Right ventricle myocardium inferior (tissue), 1 donor: ENCODE measurements around the gene FNBP1L. TPM values are rescaled to one million over a fixed set of nuclear protein-coding genes. Genes with fewer than 3 reads are reported as not detected.
A peak's percentile ranks its signal among the peaks of the same experiment; 100 is the strongest.

Source experiments
- ATAC-seq: fragments of 200-7000 bp; cut with Tn5 transposase; one replicate; pipeline ENCODE4 v1.9.1; 2020; ENCODE audit warnings: mild to moderate bottlenecking, moderate library complexity
- DNase-seq: peaks from one replicate; pipeline ENCODE4 v3.0.0; 2021; ENCODE audit errors: missing footprints
- intact Hi-C: fragments of 100-400 bp; cut with DNase I; formaldehyde crosslinking; loops from one replicate; pipeline ENCODE4 v1.11.0; 2022
- long read RNA-seq: library from polyadenylated mRNA; unstranded; transcript quantifications from one replicate; pipeline ENCODE4 v2.0.0, GENCODE V29; 2021
- total RNA-seq: library from RNA; stranded (reverse); fragmentation: NEBNext Ultra II Directional; extraction: Animal tissue kit (Norgen Biotek cat#: 25700); gene quantifications from one replicate; pipeline ENCODE4 v1.2.1, GENCODE V29; 2021
- donor health status: DM: no; HTN: yes; CAD: no; lungs with severe emphysema.

Gene FNBP1L
- 24.8 TPM for total RNA-seq
- long read RNA-seq, transcript FNBP1L-203 (15 exons, 3,889 nt), result major isoform, 16 of 17 reads
- long read RNA-seq, partial matches to known transcripts, result 0 of 17 reads
- long read RNA-seq, other reads (novel, unspliced or antisense), result 1 of 17 reads

DNA sequence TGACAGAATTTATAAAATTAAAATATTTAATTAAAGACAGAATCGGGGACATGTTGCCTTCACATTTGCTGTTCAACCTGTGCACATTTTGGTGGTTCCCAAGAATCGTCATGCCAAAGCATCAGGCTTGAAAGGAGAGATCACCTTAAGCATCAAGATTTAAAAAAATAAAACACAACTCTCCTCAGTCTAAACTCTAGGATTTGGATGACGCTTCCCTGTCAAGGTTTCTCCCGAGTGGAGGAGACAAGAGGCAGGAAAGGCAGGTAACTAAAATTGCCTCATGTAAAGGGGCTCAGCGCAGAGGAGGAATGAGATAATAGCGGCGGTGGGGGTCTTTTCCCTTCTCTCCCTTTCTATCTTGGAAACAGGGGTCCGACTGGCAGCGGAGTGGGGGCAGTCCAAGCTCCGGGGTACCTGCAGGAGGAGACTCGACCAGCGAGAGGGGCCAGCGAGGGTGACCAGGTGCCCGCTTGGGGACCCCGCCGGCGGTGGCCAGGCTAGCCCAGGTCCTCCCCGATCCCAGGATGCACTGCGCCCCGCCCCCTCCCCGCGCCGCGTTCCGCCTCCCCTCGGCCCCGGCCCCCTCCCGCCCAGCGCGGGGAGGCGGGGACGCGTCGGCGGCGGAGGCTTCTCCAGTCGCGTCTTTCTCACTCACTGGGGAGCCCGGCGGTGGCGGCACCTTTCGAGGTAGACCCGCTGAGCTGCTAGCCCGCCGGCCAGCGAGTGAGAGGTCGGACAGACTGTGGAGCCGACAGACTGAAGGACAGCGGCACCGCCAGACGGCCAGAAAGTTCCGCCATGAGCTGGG is at the start of gene FNBP1L:
Gene FNBP1L, plus strand, starts transcription at position 638 of the 811 bp plus-strand sequence. Its CDS starts 164 bp downstream, at position 802.
- intact Hi-C loops, result loop anchor here (5.0 kb wide), 2 partner anchors 100 to 110 kb away; partner anchors contain the start of gene DR1
- peak; percentile 97 for ATAC-seq
- peak; percentile 87 for DNase-seq

DNA sequence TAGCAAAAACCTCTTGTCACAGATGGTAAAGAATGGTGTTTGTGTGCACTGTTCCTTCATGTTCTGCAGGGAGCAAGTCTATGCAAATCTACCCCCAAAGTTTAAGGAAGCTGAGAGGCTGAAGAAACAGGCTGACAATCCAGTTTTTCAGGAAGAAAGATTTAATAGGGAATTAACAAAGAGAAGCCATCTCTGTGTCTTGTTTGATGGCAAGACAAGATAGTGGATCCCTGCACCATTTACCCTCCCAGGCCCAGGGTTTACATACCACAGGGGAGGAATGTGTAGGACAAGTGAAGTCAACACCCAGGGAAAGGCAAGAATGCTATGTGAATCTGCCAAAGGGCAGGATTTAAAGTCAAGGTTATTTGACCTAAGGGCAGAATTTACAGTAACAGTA is 48.1 kb upstream of the FNBP1L start:
- intact Hi-C loops, result no loop called here
- DNase-seq (no peak), ATAC-seq (no peak)

DNA sequence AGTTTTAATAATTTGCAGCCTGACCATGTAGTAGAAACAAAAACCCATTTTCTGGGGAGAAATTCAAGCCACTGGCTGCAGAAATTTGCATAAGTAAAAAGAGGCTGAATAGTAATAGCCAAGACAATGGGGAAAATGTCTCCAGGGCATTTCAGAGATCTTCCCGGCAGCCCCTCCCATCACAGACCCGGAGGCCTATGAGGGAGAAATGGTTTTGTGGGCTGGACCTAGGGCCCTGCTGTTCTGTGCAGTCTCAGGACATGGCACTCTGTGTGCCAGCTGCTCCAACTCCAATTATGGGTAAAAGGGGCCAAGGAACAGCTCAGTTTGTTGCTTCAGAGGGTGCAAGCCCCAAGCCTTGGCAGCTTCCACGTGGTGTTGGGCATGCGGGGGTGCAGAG is 39.7 kb upstream of the FNBP1L start:
- DNase-seq (no peak), ATAC-seq (no peak)
- intact Hi-C loops, result no loop called here

DNA sequence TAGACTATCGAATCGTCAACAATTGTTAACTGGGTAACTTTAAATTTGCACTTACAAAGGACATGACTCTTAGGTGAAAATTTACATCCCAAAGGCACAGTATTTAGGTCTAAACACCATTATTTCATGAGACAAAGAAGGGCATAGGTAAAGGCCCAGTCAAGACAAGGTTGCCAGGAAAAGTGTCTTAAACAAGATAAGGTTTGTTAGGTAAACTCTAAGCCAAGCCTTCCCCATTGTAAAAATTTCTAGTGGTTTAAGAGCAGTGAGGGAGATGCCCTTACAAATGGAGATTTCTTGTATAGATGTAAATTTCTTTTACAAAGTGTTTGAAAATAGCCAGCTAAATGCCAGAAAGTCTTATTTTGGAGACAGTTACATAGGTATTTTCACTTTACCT is 36.9 kb upstream of the FNBP1L start:
- ATAC-seq, result no peak
- intact Hi-C loops, result no loop called here
- no peak for DNase-seq

DNA sequence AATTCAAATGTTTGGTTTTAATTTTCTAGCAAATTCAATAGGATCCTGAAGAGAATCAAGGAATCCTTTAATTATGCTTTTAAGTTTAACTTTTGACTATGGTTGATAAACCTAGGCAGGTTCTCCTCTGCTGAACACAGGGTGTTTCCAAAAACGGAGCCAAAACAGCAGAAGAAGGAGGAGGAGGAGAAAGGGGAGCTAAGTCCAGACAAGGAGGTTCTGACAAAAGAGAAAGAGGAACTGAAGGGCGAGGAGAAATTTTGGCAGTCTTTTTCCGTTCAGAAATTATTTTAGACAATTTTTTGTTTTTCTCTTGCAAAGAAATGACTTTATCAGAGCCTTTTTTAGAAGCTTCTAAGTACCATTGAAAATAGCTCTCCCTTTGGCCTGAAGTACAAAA is 33.2 kb upstream of the FNBP1L start:
- no peak for DNase-seq
- intact Hi-C loops, result no loop called here
- no peak for ATAC-seq

DNA sequence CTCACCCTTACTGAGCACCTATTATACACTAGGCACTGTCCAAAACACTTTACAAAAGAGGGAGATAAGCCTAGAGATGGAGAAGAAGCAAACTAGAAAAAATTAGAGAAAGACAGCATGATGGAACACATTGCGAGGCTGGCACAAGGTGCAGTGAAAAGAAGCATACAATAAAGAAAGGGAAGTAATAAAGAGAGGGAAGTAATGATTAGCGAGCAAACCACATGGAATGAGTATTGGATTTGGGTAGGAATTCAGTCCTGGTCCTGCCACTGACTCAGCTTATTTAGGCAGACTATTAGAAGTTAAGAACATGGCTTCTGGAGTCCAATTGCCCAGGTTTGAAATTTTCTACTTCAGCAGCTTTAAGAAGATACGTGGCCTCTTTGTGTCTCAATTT is 32.6 kb upstream of the FNBP1L start:
- intact Hi-C loops, result no loop called here
- DNase-seq (no peak), ATAC-seq (no peak)

DNA sequence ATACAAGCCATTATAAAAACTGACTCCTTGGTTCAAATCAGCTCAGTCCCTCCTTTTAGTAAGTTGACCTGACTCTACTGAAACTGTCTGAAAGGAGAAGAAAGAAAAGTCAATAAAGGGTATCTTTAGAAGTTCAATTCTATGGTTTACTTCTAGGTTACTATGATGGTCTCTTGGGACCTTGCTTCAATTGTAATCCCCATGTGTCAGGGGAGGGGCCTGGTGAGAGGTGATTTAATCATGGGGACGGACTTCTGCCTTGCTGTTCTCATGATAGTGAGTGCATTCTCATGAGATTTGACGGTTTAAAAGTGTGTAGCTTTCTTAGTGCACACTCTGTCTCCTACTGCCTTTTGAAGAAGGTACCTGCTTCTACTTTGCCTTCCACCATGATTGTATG is 31.7 kb upstream of the FNBP1L start:
- intact Hi-C loops, result no loop called here
- ATAC-seq (no peak), DNase-seq (no peak)

DNA sequence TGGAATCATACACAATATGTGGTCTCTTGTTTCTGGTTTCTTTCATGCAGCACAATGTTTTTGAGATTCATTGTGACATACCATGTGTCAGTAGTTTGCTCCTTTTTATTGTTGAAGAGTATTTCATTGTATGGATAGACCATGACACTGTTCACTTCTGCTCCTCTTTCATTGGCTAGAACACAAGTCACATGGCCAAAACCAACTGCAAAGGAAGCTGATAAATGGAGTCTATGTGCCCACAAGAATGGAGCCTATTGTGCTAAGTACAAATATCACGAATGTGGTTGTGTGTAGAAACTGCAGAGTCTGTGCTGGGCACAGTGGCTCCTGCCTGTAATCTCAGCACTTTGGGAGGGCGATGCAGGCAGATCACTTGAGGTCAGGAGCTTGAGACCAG is 28.6 kb upstream of the FNBP1L start:
- DNase-seq (no peak), ATAC-seq (no peak)

DNA sequence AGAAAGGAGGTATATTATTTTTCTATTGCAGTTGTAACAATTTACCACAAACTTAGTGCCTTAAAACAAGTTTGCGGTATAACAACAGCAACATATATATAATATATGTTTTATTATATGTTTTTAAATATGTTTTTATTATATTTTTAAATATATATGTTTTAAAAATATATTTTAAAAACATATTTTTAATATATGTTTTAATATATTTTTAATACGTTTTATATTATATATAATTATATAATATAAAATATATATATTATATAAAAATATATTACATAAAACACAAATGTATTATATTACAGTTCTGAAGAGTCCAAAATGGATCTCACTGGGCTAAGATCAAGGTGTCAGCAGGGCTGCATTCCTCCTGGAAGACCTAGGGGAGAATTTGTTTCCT is 27.5 kb upstream of the FNBP1L start:
- ATAC-seq, result no peak
- DNase-seq, result no peak
- intact Hi-C loops, result no loop called here

More for the DNA sequence above, 28.6 kb upstream of the FNBP1L start:
- intact Hi-C loops, result no loop called here

DNA sequence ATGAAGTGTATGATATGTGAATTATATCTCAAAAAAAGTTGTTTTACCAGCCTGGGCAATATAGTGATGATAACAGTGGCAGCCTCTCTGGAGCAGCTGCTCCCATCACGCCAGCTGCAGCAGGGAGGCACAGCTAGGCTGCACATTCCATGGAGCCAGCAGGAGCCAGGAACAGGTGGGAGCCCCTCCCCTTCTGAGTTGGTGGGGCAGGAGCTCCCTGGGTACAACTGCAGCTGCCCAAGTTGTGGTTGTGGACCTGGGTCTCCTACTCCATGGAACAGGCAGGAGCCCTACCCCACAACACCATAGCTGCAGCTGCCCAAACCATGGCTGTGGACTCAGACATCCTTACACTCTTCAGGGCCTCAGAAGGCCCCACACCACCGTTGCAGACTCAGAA is 21.7 kb upstream of the FNBP1L start:
- ATAC-seq (no peak), DNase-seq (no peak)
- intact Hi-C loops, result no loop called here

DNA sequence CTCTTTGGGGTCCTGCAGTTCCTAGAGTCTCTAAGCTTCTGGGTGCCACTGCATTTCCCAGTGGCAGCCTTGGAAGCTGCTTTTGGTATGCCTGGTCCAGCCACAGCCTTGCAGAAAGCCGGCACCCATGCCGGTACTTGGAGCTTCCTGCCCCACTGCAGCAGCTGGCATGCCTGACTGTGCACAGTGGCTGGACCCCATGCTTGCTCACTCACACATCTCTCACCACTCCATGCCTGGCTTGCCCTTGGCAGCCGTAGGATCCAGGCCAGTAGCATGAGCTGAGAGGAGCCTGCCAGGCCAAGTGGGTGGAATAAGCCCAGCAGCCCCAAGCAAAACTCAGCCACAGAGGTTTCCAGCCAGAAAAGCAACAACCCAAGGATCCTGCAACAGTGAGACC is 20.3 kb upstream of the FNBP1L start:
- ATAC-seq (peak; percentile 92), DNase-seq (peak; percentile 79)
- intact Hi-C loops, result no loop called here

DNA sequence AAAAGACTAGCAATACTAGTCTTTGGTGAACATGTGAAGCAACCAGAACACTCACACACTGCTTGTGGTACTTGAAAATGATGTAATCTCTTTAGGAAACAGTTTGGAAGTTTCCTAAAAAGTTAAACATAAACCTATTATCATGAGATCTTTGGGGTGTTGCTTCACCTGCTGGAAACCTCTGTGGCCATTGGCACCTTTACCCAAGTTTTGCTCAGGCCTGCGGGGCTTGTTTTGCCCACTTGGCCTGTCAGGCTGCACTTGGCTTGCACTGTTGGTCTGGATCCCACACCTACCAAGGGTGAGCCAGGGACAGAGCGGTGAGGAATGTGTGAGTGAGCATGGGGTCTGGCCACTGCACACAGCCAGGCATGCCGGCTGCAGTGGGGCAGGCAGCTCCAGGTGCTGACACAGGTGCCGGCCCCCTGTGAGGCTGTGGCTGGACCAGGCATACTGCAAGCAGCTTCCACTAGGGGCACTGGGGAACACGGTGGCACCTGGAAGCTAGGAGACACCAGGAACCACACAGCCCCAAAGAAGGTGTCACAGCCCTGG is 14.4 kb upstream of the FNBP1L start:
- intact Hi-C loops, result loop anchor here (5.0 kb wide), 1 partner anchor 126 kb away; no protein-coding TSS in a partner anchor
- no peak for DNase-seq
- ATAC-seq, result peak; percentile 64

DNA sequence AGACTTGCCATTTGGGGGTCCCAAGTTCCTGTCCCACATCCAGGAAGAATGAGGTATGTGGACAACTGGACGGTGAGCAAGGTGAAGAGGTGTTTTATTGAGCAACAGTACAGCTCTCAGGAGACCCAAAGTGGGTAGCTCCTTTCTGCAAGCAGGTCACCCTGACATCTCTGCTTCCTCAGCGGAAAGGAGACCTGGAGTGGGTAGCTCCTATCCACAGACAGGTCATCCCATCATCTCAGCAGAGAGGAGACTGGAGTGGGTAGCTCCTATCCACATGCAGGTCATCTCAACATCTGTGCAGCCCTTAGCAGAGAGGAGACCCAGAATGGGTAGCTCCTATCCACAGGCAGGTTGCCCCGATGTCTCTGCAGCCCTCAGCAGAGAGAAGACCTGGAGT is 13.8 kb upstream of the FNBP1L start:
- no peak for DNase-seq
- ATAC-seq, result no peak
- intact Hi-C loops, result loop anchor here (5.0 kb wide), 1 partner anchor 127 kb away; no protein-coding TSS in a partner anchor

DNA sequence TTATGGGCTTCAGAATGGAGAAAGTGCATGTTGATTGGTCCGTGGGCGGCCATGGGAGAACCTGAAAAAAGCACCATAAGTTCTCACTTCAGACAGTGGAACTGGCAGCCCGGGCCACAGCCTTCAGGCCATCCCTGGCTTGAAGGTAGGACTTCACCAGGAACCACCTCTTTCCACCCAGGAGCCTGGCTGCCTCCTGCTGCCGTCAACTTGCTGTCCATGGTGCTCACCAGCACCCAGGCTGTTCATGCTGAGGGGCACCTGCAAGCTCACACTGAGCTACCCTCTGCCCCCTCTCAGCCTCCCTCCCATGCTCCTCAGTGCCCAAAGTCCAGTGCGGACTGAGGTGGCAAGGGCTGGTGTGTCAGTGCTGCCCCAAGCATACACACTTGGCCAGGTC is 12.9 kb upstream of the FNBP1L start:
- no peak for DNase-seq
- ATAC-seq, result no peak

DNA sequence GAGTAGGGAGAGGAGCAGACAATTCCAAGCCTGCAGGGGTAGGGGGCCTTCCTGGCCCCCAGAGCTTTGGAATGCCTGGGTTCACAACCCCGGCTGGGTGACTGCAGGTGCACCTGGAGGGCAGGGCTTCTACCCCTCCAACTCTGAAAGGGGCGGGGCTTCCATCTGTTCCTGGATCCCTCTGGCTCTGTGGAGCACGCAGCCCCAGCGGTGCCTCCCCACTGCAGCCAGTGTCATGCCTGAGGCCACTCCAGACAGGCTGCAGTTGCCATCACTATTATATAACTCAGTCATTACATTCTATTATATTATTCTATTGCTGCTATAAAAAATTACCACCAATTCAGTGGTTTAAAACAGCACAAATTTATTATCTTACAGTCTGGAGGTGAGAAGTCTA is 12.5 kb upstream of the FNBP1L start:
- ATAC-seq, result no peak
- intact Hi-C loops, result loop anchor here (5.0 kb wide), 1 partner anchor 192 kb away; no protein-coding TSS in a partner anchor
- DNase-seq, result no peak

More for the DNA sequence above, 12.9 kb upstream of the FNBP1L start:
- intact Hi-C loops, result loop anchor here (5.0 kb wide), 2 partner anchors 128 to 192 kb away; no protein-coding TSS in a partner anchor

DNA sequence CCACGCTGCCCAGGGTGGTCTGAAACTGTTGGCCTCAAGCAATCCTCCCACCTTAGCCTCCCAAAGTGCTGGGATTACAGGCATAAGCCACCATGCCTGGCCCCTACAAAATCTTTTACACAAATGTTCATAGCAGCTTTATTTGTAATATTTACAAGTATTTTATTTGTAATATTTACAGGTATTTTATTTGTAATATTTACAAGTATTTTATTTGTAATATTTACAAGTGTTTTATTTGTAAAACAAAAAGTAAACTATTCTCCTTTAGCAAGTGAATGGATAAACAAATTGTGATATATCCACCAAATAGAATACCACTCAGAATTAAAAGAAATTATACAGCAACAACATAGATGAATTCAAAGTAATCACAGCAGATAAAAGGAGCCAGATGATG is 11.4 kb upstream of the FNBP1L start:
- no peak for ATAC-seq
- intact Hi-C loops, result loop anchor here (2.0 to 5.0 kb wide), 2 partner anchors 191 to 378 kb away; no protein-coding TSS in a partner anchor
- no peak for DNase-seq

DNA sequence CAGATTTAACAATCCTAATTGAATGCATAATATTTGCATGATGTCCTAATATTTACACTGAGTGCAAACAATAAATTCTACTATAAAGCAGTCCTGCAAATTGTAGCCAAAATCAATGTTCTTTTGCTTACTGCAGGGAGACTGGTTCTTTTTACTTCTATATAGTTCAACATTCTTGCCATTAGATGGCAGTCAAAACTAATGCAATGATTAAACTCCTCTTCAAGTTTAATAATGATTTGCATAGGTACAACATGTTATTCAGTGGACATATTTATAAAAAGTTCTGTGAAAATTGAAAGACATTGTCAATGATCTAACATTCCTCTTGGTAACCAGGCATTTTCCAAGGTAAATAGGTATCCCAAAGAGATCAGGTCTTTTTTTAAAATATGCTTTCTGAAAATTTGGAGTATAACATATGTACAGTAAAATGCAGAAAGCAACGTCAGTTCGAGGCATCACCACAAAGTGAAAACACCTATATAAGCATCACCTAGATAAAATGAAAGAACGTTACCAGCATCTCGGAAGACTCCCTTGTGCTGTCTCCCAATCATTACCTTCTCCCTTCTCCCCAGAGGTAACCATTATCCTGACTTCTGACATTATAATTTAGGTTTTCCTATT is 9.8 kb upstream of the FNBP1L start:
- ATAC-seq (no peak), DNase-seq (no peak)
- intact Hi-C loops, result loop anchor here (2.0 to 5.0 kb wide), 3 partner anchors 189 to 409 kb away; no protein-coding TSS in a partner anchor

DNA sequence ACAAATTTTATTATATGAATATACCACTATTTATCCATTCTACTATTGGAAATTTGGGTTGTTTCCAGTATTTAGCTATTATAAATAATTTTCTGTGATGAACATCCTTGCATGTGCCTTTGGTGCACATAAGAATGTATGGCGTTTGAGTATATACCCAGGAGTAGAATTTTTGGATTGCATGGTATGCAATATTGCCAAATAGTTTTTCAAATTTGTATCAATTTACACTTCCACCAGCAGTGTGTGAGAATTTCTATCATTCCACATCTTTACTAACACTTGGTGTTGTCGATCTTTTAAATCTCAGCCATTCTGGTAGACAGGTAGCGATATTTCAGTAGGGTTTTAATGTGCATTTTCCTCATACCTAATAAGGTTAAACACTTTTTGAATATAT is 9.2 kb upstream of the FNBP1L start:
- ATAC-seq (no peak), DNase-seq (no peak)
- intact Hi-C loops, result loop anchor here (2.0 to 5.0 kb wide), 2 partner anchors 189 to 408 kb away; no protein-coding TSS in a partner anchor

DNA sequence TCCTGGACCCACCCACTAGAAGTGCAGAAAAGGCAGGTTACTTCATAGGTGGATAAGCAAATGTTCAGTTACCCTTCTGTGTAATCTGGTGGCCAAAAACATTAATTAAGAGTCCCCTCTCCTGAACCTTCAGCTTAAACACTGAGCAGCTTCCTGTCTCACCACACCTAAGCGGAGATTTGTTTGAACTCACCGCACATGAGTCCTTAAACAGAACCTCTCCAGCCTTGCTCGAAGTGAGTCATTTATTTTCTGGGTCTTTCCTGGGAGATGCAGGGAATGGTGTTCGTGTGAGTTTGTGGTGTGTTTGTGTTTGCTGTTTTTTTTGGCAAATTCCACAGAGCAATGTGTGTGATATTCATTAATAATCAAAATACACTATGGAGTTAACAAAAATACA is 7.6 kb upstream of the FNBP1L start:
- intact Hi-C loops, result no loop called here
- ATAC-seq (no peak), DNase-seq (no peak)
